ENCODE data around the gene BSG. TPM values are rescaled to one million over a fixed set of nuclear protein-coding genes. Genes with fewer than 3 reads are reported as not detected.
"Not testable (repeated sequence)": the region's sequence is repeated elsewhere in the genome, so short reads cannot be mapped to it uniquely, and the experiment has no call there.

BSG gene
- polyA plus RNA-seq, 1 donor from 2014 or later, result 209 TPM

DNA sequence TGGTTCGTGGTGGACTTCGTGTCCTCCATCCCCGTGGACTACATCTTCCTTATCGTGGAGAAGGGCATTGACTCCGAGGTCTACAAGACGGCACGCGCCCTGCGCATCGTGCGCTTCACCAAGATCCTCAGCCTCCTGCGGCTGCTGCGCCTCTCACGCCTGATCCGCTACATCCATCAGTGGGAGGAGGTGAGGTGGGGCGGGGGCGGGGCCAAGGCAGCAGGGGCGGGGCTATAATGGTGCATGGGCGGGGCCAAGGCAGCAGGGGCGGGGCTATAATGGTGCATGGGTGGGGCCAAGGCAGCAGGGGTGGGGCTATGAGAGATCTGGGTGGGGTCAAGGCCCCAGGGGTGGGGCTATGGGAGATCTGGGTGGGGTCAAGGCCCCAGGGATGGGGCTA, 31.4 kb downstream of the BSG start:
- not testable (repeated sequence) for H3K79me2 ChIP-seq (replicated peaks; ENCODE audit: insufficient read depth, low read length); H3K9ac ChIP-seq (ENCODE audit: low read length); H3K4me3 ChIP-seq (ENCODE audit: low read length); H3K4me2 ChIP-seq (ENCODE audit: low read length); H3K36me3 ChIP-seq (ENCODE audit: insufficient read depth, low read length); H3F3A ChIP-seq (ENCODE audit: insufficient read depth, low read length, poor library complexity, severe bottlenecking); H3K9me2 ChIP-seq (ENCODE audit: insufficient read depth, low read length); H4K20me1 ChIP-seq (ENCODE audit: insufficient read depth); H3K9me3 ChIP-seq (ENCODE audit: low read length); H3K27ac ChIP-seq (ENCODE audit: low read length); H3K27me3 ChIP-seq (ENCODE audit: insufficient read depth, low read depth, low read length); H2AFZ ChIP-seq (ENCODE audit: low read depth, low read length)

DNA sequence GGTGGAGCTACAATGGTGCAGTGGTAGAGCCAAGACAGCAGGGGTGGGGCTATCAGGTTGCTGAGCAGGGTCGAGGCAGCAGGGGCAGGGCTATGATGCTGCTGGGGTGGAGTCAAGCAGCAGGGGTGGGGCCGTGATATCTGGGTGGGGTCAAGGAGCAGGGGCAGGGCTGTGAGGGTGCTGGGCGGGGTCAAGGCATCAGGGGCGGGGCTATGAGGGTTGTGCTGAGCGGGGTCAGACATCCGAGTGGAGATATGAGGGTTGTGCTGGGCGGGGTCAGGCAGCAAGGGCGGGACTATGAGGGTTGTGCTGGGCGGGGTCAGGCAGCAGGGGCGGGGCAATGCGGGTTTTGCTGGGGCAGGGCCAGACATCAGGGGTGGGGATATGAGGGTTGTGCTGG, 32.0 kb downstream of the BSG start:
- TF ChIP-seq POLR2AphosphoS5 (IDR thresholded peaks at IDR 0.05), result no peak
- TF ChIP-seq EZH2 (IDR thresholded peaks at IDR 0.05; ENCODE audit: borderline replicate concordance, insufficient read depth, low read length, poor library complexity, severe bottlenecking), result no peak
- TF ChIP-seq, protein P1, sequence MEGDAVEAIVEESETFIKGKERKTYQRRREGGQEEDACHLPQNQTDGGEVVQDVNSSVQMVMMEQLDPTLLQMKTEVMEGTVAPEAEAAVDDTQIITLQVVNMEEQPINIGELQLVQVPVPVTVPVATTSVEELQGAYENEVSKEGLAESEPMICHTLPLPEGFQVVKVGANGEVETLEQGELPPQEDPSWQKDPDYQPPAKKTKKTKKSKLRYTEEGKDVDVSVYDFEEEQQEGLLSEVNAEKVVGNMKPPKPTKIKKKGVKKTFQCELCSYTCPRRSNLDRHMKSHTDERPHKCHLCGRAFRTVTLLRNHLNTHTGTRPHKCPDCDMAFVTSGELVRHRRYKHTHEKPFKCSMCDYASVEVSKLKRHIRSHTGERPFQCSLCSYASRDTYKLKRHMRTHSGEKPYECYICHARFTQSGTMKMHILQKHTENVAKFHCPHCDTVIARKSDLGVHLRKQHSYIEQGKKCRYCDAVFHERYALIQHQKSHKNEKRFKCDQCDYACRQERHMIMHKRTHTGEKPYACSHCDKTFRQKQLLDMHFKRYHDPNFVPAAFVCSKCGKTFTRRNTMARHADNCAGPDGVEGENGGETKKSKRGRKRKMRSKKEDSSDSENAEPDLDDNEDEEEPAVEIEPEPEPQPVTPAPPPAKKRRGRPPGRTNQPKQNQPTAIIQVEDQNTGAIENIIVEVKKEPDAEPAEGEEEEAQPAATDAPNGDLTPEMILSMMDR (IDR thresholded peaks at IDR 0.05; ENCODE audit: poor library complexity, severe bottlenecking), result no peak
- TF ChIP-seq TAF1 (IDR thresholded peaks at IDR 0.05; ENCODE audit: low read depth), result no peak
- TF ChIP-seq MXI1 (conservative IDR thresholded peaks at IDR 0.05; ENCODE audit: poor library complexity, severe bottlenecking), result no peak
- TF ChIP-seq, protein P2, sequence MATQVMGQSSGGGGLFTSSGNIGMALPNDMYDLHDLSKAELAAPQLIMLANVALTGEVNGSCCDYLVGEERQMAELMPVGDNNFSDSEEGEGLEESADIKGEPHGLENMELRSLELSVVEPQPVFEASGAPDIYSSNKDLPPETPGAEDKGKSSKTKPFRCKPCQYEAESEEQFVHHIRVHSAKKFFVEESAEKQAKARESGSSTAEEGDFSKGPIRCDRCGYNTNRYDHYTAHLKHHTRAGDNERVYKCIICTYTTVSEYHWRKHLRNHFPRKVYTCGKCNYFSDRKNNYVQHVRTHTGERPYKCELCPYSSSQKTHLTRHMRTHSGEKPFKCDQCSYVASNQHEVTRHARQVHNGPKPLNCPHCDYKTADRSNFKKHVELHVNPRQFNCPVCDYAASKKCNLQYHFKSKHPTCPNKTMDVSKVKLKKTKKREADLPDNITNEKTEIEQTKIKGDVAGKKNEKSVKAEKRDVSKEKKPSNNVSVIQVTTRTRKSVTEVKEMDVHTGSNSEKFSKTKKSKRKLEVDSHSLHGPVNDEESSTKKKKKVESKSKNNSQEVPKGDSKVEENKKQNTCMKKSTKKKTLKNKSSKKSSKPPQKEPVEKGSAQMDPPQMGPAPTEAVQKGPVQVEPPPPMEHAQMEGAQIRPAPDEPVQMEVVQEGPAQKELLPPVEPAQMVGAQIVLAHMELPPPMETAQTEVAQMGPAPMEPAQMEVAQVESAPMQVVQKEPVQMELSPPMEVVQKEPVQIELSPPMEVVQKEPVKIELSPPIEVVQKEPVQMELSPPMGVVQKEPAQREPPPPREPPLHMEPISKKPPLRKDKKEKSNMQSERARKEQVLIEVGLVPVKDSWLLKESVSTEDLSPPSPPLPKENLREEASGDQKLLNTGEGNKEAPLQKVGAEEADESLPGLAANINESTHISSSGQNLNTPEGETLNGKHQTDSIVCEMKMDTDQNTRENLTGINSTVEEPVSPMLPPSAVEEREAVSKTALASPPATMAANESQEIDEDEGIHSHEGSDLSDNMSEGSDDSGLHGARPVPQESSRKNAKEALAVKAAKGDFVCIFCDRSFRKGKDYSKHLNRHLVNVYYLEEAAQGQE (IDR thresholded peaks at IDR 0.05; ENCODE audit: borderline replicate concordance), result no peak
- TF ChIP-seq SMC3 (conservative IDR thresholded peaks at IDR 0.05; ENCODE audit: poor library complexity), result no peak
- TF ChIP-seq EP300 (conservative IDR thresholded peaks at IDR 0.05; ENCODE audit: poor library complexity, severe bottlenecking), result no peak
- no peak for TF ChIP-seq RAD21 (conservative IDR thresholded peaks at IDR 0.05)
- H3F3A ChIP-seq (ENCODE audit: insufficient read depth, low read length, poor library complexity, severe bottlenecking), result no peaks in the 10 kb centered on the region
- H2AFZ ChIP-seq (ENCODE audit: low read depth, low read length), result no peak overlapping the region
- no peak overlapping the region for H3K4me3 ChIP-seq (ENCODE audit: low read length)
- H3K9me3 ChIP-seq (ENCODE audit: low read length), result no peaks in the 10 kb centered on the region
- no peak overlapping the region for H3K9ac ChIP-seq (ENCODE audit: low read length)
- H4K20me1 ChIP-seq (ENCODE audit: insufficient read depth), result no peaks in the 10 kb centered on the region
- H3K27me3 ChIP-seq (ENCODE audit: insufficient read depth, low read depth, low read length), result no peaks in the 10 kb centered on the region
- H3K27ac ChIP-seq (ENCODE audit: low read length), result no peak overlapping the region
- no peaks in the 10 kb centered on the region for H3K9me2 ChIP-seq (ENCODE audit: insufficient read depth, low read length)
- H3K79me2 ChIP-seq (replicated peaks; ENCODE audit: insufficient read depth, low read length), result no peaks in the 10 kb centered on the region
- H3K4me2 ChIP-seq (ENCODE audit: low read length), result no peak overlapping the region
- H3K36me3 ChIP-seq (ENCODE audit: insufficient read depth, low read length), result no peaks in the 10 kb centered on the region

DNA sequence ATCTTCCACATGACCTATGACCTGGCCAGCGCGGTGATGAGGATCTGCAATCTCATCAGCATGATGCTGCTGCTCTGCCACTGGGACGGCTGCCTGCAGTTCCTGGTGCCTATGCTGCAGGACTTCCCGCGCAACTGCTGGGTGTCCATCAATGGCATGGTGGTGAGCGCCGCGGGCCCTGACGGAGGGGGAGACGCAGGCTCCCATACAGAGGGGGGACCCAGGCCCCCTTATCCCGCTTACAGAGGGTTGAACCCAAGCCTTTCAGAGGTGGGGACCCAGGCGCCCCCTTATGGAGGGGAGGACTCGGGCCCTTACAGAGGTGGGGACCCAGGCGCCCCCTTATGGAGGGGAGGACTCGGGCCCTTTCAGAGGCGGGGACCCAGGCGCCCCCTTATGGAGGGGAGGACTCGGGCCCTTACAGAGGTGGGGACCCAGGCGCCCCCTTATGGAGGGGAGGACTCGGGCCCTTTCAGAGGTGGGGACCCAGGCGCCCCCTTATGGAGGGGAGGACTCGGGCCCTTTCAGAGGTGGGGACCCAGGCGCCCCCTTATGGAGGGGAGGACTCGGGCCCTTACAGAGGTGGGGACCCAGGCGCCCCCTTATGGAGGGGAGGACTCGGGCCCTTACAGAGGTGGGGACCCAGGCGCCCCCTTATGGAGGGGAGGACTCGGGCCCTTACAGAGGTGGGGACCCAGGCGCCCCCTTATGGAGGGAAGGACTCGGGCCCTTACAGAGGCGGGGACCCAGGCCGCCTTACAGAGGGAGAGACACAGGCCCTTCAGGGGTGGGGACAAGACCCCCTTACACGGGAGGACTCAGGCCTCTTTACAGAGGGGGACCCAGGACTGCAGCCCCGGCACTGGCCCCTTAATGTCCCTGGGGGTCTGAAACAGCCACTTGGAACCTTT, 32.9 kb downstream of the BSG start:
- not testable (repeated sequence) for H3K36me3 ChIP-seq (ENCODE audit: insufficient read depth, low read length); H3K4me3 ChIP-seq (ENCODE audit: low read length); H3K4me2 ChIP-seq (ENCODE audit: low read length)

More for the DNA sequence above, 32.9 kb downstream of the BSG start:
- not testable (repeated sequence) for H2AFZ ChIP-seq (ENCODE audit: low read depth, low read length); H3K9ac ChIP-seq (ENCODE audit: low read length); H3K9me3 ChIP-seq (ENCODE audit: low read length); H3F3A ChIP-seq (ENCODE audit: insufficient read depth, low read length, poor library complexity, severe bottlenecking); H3K27me3 ChIP-seq (ENCODE audit: insufficient read depth, low read depth, low read length); H3K79me2 ChIP-seq (replicated peaks; ENCODE audit: insufficient read depth, low read length); H3K27ac ChIP-seq (ENCODE audit: low read length); H3K9me2 ChIP-seq (ENCODE audit: insufficient read depth, low read length); H4K20me1 ChIP-seq (ENCODE audit: insufficient read depth)

Data from neural cell (in vitro differentiated cells).